Measurements from ENCODE around the gene LSMEM2.

LSMEM2 gene

GRCh38 chr3:50320853-50321335 lies 42.0 kb downstream of the LSMEM2 start:
- DNase-seq (ENCODE audit: low read depth in 2 of 3, low spot score in 2 of 3): no peak

GRCh38 chr3:50321336-50322114 lies 42.6 kb downstream of the LSMEM2 start:
- peak in 2 of 3 experiments; percentile 67 to 78 for DNase-seq (ENCODE audit: low read depth in 2 of 3, low spot score in 2 of 3)

- DNase-seq (ENCODE audit: low read depth in 2 of 3, low spot score in 2 of 3): no peak
Observed at GRCh38 chr3:50322115-50322385, 43.2 kb downstream of the LSMEM2 start.

GRCh38 chr3:50322386-50323091 lies 43.7 kb downstream of the LSMEM2 start, which contains the start of gene HYAL2:
Gene HYAL2, minus strand, starts transcription at chr3:50322745. Its CDS starts 2,256 bp downstream, at chr3:50320489.
- DNase-seq (ENCODE audit: low read depth in 2 of 3, low spot score in 2 of 3): no peak

- DNase-seq (ENCODE audit: low read depth in 2 of 3, low spot score in 2 of 3): no peak
Observed at GRCh38 chr3:50323092-50323600, 44.3 kb downstream of the LSMEM2 start.

GRCh38 chr3:50323614-50324199 lies 44.8 kb downstream of the LSMEM2 start:
- no peak for DNase-seq (ENCODE audit: low read depth in 2 of 3, low spot score in 2 of 3)

- DNase-seq (ENCODE audit: low read depth in 2 of 3, low spot score in 2 of 3): no peak
Observed at GRCh38 chr3:50324351-50325112, 45.6 kb downstream of the LSMEM2 start.

GRCh38 chr3:50325113-50325480 lies 46.2 kb downstream of the LSMEM2 start:
- DNase-seq (ENCODE audit: low read depth in 2 of 3, low spot score in 2 of 3): no peak

GRCh38 chr3:50325497-50326181 lies 46.8 kb downstream of the LSMEM2 start:
- DNase-seq (ENCODE audit: low read depth in 2 of 3, low spot score in 2 of 3): no peak

- no peak for DNase-seq (ENCODE audit: low read depth in 2 of 3, low spot score in 2 of 3)
Observed at GRCh38 chr3:50326182-50326541, 47.3 kb downstream of the LSMEM2 start.

GRCh38 chr3:50327129-50327528 lies 48.2 kb downstream of the LSMEM2 start:
- no peak for DNase-seq (ENCODE audit: low read depth in 2 of 3, low spot score in 2 of 3)

GRCh38 chr3:50327943-50328691 lies 49.2 kb downstream of the LSMEM2 start, which contains the start of gene TUSC2:
Gene TUSC2, minus strand, starts transcription at chr3:50328223. Its CDS starts 124 bp downstream, at chr3:50328099.
- peak; percentile 81 to 88 (median 82) for DNase-seq (ENCODE audit: low read depth in 2 of 3, low spot score in 2 of 3)

GRCh38 chr3:50330330-50330729 lies 51.4 kb downstream of the LSMEM2 start:
- DNase-seq (ENCODE audit: low read depth in 2 of 3, low spot score in 2 of 3): no peak

GRCh38 chr3:50331364-50331907 lies 52.5 kb downstream of the LSMEM2 start:
- no peak for DNase-seq (ENCODE audit: low read depth in 2 of 3, low spot score in 2 of 3)

- DNase-seq (ENCODE audit: low read depth in 2 of 3, low spot score in 2 of 3): no peak
Observed at GRCh38 chr3:50333744-50334328, 54.9 kb downstream of the LSMEM2 start.

GRCh38 chr3:50334339-50335075 lies 55.6 kb downstream of the LSMEM2 start:
- DNase-seq (ENCODE audit: low read depth in 2 of 3, low spot score in 2 of 3): no peak

- no peak for DNase-seq (ENCODE audit: low read depth in 2 of 3, low spot score in 2 of 3)
Observed at GRCh38 chr3:50336452-50337174, 57.7 kb downstream of the LSMEM2 start.

All from activated CD8-positive, alpha-beta memory T cell treated with anti-CD3 and anti-CD28 coated beads for 48 hours (primary cell).